Thoracic aorta (tissue), 2 donors: Measurements from ENCODE around the gene GLYR1. TPM values are rescaled to one million over a fixed set of nuclear protein-coding genes. Genes with fewer than 3 reads are reported as not detected.

Experiments used
- ATAC-seq: fragments of 150-250 bp; one replicate; pipeline ENCODE4 v1.8.0; 2017; ENCODE audit warnings: low read depth; ENCODE audit not compliant: insufficient number of reproducible peaks, low FRiP score
- DNase-seq: peaks from one replicate; pipeline ENCODE4 v3.0.0-alpha.2; 2020; ENCODE audit warnings: low spot score
- H3K27ac ChIP-seq, 2 donors: fragments of 200-600 bp; sonication (generic); 1 replicate in 1 of 2; 2 replicates in 1 of 2; pipeline ENCODE4 v1.5.1; 2016; ENCODE audit warnings: mild to moderate bottlenecking in 2 of 2, moderate library complexity in 2 of 2
- H3K27me3 ChIP-seq: fragments of 200-600 bp; sonication (generic); replicated peaks from 2 replicates; pipeline ENCODE4 v1.6.0; 2016; ENCODE audit warnings: mild to moderate bottlenecking; ENCODE audit not compliant: insufficient read depth
- H3K36me3 ChIP-seq: fragments of 200-600 bp; sonication (generic); one replicate; pipeline ENCODE4 v1.5.1; 2016
- H3K4me1 ChIP-seq, 2 donors: fragments of 200-600 bp; sonication (generic); 1 replicate in 1 of 2; 2 replicates in 1 of 2; pipeline versions ENCODE4 v1.5.1 to v1.6.0; 2016; ENCODE audit warnings: low read depth in 2 of 2, mild to moderate bottlenecking in 1 of 2; ENCODE audit not compliant: control insufficient read depth in 1 of 2
- H3K4me3 ChIP-seq: fragments of 200-600 bp; sonication (generic); 2 replicates; pipeline ENCODE4 v1.5.1; 2016; ENCODE audit warnings: mild to moderate bottlenecking
- H3K9me3 ChIP-seq: fragments of 200-600 bp; sonication (generic); 2 replicates; pipeline ENCODE4 v1.5.1; 2016
- total RNA-seq, 2 donors: library from RNA; depleted of rRNA; stranded (reverse); fragments of >200 nt; gene quantifications; one replicate each; pipeline versions ENCODE4 v1.1.0 to v1.2.3, GENCODE V29; 2016
- TF ChIP-seq, protein P1 (sequence below): fragments of 200-600 bp; sonication (generic); IDR thresholded peaks from one replicate; pipeline ENCODE4 v1.5.1; 2019; ENCODE audit warnings: antibody characterized with exemption

GLYR1 gene
- total RNA-seq, 2 donors from 2014 or later: 28.4 to 59.5 TPM

DNA sequence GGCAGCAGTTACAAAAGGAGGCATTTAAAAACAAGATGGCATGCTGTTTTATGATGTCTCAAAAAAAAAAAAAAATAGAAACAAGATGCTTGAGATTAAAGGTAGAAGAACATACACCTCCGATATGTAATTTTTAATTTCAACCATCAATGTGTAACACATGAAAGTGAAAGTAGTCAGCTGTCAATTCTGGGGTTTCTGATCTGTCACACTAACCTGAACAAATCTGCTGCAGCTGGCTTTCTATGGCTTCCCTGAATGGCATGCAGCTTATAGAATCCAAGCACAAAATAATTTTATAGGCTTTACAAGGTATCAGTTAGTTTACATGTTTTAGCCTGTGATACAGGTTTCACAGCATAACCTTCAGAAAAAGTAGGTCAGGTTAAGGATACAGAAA, 13.5 kb downstream of the GLYR1 start:
- peaks cover 67% of the 10 kb centered on the region for H3K36me3 ChIP-seq
- no peak overlapping the region for H3K27ac ChIP-seq
- no peaks in the 10 kb centered on the region for H3K9me3 ChIP-seq
- TF ChIP-seq, protein P1, sequence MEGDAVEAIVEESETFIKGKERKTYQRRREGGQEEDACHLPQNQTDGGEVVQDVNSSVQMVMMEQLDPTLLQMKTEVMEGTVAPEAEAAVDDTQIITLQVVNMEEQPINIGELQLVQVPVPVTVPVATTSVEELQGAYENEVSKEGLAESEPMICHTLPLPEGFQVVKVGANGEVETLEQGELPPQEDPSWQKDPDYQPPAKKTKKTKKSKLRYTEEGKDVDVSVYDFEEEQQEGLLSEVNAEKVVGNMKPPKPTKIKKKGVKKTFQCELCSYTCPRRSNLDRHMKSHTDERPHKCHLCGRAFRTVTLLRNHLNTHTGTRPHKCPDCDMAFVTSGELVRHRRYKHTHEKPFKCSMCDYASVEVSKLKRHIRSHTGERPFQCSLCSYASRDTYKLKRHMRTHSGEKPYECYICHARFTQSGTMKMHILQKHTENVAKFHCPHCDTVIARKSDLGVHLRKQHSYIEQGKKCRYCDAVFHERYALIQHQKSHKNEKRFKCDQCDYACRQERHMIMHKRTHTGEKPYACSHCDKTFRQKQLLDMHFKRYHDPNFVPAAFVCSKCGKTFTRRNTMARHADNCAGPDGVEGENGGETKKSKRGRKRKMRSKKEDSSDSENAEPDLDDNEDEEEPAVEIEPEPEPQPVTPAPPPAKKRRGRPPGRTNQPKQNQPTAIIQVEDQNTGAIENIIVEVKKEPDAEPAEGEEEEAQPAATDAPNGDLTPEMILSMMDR: no peak
- H3K4me1 ChIP-seq: no peaks in the 10 kb centered on the region
- no peak for ATAC-seq
- H3K4me3 ChIP-seq: no peak overlapping the region
- H3K27me3 ChIP-seq: no peaks in the 10 kb centered on the region
- no peak for DNase-seq

DNA sequence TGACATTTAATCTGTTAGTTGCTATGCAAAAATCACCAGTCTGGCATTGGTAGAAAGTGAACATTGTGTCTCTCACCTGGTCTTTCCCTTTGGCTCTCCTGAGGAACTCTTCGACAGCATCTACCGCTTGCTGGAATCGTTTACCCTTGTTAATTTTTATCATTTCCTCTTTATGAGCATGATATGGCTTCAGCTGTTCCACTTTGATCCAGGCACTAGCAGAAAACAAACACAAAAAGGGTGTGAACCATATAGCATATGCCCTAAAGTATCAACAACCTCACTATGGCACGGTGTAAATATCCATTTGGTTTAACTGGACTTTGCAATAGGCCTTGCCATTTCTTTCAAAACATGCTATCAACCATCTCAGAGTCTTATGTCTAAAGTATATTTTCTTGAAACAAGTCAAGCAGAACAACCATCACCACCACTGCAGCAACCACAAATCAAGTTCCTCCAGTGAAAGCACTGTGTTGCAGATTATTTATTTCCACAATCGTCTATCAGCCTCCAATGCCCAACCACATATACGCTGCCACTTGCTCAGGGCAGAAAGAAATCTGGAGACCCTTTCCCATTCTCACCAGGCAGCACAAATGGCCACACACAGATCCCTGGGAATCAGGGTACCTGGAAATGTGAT, 14.3 kb downstream of the GLYR1 start:
- H3K4me1 ChIP-seq: no peaks in the 10 kb centered on the region
- TF ChIP-seq, protein P1: no peak
- H3K27ac ChIP-seq: no peak overlapping the region
- ATAC-seq (no peak), DNase-seq (no peak)
- H3K4me3 ChIP-seq: no peak overlapping the region
- peaks cover 69% of the 10 kb centered on the region for H3K36me3 ChIP-seq
- H3K27me3 ChIP-seq: no peaks in the 10 kb centered on the region
- H3K9me3 ChIP-seq: no peaks in the 10 kb centered on the region

DNA sequence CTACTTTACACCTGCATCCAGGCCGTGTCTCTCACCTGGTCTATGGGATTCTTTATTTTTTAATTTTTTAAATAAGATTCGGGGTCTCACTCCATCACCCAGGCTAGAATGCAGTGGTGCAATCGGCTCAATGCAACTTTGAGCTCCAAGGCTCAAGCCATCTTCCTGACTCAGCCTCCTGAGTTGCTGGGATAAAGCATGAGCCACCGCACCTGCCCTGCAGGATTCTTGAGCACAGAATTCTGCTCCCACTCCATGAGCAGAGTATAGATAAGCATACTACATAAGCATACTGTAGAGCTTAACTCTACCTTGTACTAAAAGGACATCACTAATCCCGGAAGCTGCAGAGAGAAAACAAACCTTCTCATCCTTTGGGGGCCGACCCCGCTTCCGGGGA, 15.5 kb downstream of the GLYR1 start:
- Histone ChIP-seq H3K27me3 (no peaks in the 10 kb centered on the region), H3K27ac (no peak overlapping the region), H3K36me3 (peaks cover 75% of the 10 kb centered on the region), H3K4me1 (no peaks in the 10 kb centered on the region), H3K4me3 (no peak overlapping the region), H3K9me3 (no peaks in the 10 kb centered on the region)
- no peak for DNase-seq
- TF ChIP-seq, protein P1: no peak
- no peak for ATAC-seq

DNA sequence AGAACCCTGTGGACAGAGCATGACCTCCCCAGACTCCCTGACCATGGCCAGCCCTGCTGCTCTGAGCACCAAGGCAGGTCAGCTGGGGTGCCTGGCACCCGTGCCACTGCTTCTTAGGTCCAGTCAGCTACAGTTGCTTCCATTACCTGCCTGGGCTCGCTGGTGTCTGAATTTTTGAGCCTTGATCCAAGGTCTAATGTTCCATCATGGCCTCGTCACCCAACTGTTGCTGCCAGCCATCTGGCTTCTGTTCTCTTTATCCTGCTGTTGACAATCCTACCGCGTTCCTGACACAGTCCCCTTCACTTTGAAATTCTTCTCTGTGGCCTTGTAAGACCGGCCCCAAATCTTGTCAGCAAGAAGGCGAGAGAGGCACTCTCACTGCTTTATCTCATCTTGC, 16.7 kb downstream of the GLYR1 start:
- TF ChIP-seq, protein P1: no peak
- H3K36me3 ChIP-seq: peaks cover 81% of the 10 kb centered on the region

DNA sequence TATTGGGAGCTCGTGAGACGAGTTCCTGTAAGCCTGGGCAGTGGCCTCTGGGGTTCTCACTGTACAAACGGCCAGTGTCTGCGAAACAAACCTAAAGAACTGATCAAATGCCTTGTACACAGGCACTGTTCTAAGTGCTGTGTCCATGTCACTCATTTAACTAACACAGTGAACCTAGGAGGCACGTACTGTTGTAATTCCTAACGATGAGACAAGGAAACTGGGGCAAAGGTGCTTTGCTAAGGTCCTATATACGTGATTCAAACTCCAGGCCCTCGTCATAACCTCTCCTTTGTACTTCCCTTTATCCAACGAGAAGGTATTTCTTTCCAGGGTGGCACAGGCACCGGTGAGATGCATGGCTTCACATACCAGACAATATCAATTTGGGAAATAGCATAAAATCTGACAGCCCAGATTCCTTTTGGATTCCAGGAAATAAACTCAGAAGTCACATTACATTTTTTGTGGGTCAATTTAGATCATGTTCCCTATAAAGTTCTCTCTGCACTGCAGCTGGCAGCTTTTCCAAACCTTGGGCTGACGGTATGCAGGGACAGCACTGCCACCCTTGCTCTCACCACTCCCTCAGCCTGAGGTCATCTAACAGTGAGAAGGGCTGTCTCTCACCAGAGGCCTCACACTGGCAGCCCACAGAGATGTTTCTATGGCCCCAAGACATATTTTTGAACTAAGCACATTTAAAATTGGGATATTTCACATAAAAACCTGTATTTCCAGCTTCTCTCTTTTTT, 18.3 kb downstream of the GLYR1 start:
- Histone ChIP-seq H3K4me1 (no peaks in the 10 kb centered on the region), H3K4me3 (no peak overlapping the region), H3K36me3 (peaks cover 77% of the 10 kb centered on the region), H3K27me3 (no peaks in the 10 kb centered on the region), H3K9me3 (no peaks in the 10 kb centered on the region), H3K27ac (no peak overlapping the region)
- TF ChIP-seq, protein P1: no peak
- DNase-seq (no peak), ATAC-seq (no peak)

More for the DNA sequence above, 16.7 kb downstream of the GLYR1 start:
- H3K4me3 ChIP-seq: no peak overlapping the region
- no peak overlapping the region for H3K27ac ChIP-seq
- no peak for DNase-seq
- no peaks in the 10 kb centered on the region for H3K27me3 ChIP-seq
- no peaks in the 10 kb centered on the region for H3K4me1 ChIP-seq
- ATAC-seq: no peak
- H3K9me3 ChIP-seq: no peaks in the 10 kb centered on the region
